Measurements from ENCODE around the gene ZNF492.
"Not testable (repeated sequence)": the region's sequence is repeated elsewhere in the genome, so short reads cannot be mapped to it uniquely, and the experiment has no call there.

The ZNF492 gene

DNA sequence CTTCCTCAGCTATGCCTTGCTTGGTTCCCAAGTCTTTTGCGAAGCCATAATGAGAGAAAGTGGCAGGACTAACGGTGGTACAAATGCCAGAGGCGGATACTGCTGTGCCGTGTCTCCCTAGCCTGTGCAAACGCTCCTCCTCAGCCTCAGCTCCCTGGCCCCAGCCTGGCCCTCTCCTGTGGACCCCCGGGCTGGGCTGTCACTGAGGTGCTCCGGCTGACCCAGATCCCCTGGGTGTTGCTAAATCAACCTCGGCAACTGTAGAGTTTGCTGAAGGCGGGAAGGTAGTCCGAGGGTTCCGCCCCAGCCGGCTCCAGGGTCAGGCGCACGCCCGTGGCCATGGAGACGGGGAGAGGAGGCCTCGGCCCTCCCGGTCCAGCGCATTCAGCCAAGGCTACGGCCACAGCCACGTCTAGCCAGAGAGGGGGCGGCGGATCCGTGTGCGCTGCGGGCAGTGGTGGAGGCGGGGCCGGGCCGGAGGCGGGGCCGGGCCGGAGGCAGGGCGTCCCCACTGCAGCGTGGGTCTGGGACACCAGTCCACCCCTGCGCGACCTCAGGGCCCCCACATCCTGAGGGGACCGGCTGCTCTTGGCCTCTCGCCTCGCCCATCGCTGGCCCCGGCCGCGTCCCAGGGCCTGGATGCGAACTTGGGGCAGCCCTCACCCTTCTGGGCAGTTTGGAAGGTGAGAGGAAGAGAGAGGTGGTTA is 16.4 kb upstream of the ZNF492 start:
- no peak for DNase-seq

- no peak for DNase-seq
Measured at GRCh38 chr19:22619371-22619770, 14.8 kb upstream of the ZNF492 start.

DNA sequence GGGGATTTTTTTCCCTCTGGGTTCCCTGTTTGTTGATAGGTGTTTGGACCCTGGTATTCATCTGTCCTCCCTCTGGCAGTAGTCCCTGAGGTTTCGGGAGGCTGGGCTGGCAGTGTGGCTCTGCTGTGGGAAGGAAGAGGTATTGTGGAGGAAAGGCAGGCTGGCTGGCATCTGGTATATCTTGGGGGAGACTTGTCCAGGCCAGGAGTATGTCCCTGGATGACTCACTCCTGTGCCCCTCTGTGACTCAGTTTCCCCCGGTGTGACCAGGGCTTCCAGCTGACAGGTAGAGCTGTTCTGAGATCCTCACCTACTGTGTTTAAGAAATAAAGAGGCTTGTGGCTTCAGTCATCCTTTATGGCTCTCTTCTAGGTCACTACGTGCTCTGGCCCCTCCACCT is 14.2 kb upstream of the ZNF492 start:
- DNase-seq: no peak

GRCh38 chr19:22620401-22620800 is 13.7 kb upstream of the ZNF492 start:
- no peak for DNase-seq

DNA sequence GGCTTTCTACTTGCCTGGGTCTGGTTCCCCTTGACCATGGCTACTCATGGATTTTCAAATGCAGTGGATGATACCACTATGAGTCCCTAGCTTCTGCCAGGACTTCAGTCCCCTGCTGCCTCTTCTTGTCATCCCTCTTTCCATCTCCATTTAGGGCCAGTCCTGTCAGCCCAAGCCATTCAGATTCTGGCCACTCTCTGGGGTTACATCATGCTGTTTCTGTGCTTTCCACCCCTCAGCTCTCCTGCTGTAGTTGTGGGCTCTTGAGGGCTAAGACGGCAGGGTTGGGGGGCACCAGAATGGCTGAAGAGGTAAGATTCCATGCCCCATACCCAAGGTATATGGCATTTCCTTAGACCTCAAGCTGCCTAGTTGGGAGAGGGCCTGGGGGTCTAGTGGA is 13.2 kb upstream of the ZNF492 start:
- no peak for DNase-seq

- no peak for DNase-seq
Measured at GRCh38 chr19:22622020-22622419, 12.1 kb upstream of the ZNF492 start.

DNA sequence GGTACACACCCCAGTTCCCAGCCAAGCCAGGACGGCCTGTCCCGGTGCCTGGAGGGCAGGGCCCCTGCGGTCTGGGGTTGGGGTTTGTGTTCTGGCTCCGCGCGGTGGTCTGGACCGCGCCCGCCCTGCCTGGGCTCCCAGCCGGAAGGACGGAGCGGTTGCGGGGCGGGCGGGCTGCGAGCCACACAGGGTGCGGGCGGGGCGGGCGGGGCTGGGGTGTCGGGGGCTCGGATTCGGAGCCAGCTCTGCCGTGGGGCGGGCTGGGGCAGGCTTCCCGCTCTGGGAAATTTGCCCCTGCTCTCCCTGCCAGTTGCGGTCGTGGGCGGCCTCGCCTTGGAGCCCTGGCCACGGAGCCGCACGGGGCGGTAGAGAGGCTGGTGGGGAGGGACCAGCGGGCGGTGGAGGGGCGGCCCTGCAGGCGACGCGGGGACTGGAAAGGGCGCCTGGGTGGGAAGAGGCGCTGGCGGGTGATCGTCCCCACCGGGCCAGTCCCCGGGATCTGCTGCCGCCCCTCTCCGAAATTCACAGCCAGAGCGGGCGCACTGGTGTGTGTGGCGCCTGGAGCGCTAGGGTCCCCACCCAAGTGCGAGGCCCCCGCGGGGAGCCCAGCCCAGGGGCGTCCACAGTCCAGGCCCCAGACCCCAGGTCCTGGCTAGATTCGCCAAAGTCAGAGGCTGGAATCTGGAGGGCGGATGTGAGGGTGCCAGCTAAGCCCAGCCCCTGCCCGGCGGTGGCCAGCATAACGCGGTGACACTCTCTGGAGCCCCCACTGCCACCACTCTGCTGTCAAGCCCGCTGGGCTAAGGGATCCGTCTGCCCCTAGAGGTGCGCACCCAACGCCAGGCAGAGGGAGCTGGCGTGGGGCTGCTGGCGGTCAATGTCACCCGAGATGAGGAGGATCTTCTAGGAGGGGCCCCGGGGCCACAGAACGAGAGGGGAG is 11.0 kb upstream of the ZNF492 start:
- no peak for DNase-seq

DNA sequence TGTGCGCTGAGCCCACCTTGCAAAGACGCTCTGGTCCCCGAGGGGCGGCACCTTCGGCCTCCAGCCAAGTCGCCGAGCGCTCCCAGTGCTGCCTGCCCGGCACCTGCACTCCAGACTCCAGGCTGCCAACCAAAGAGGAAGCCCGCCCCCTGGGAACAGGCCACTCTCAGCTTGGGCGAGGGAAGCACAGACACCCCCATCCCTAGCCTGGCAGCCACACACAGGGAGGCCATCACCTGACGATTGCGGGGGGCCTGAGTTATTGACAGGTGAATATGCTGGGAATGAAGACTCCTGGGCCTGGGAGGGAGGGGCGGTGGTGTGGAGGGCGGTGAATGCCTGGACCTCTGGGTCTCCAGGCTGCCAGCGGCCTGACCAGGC is 10.3 kb upstream of the ZNF492 start:
- no peak for DNase-seq

- no peak for DNase-seq
Measured at GRCh38 chr19:22625266-22626035, 8.7 kb upstream of the ZNF492 start.

DNA sequence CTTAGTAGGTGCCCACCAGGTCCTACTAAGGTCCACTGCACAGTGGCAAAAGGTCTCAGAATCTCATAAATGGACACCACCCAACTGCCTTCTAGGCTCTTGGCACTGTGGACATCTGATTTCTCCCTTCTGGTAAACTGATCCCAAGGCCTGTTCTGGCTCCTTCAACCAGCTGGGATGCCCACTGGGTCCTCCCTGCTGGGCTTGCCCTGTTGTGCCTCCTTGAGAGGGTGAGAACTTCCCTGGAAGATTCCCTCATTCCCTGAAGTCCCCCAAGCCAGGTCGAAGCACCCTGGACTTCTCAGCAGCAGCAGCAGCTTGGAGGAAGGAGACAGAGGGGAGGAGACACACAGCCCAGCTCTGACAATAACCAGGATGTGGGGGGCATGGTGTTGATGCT is 6.6 kb upstream of the ZNF492 start:
- DNase-seq: no peak

- no peak for DNase-seq
Measured at GRCh38 chr19:22628401-22628800, 5.7 kb upstream of the ZNF492 start.

DNA sequence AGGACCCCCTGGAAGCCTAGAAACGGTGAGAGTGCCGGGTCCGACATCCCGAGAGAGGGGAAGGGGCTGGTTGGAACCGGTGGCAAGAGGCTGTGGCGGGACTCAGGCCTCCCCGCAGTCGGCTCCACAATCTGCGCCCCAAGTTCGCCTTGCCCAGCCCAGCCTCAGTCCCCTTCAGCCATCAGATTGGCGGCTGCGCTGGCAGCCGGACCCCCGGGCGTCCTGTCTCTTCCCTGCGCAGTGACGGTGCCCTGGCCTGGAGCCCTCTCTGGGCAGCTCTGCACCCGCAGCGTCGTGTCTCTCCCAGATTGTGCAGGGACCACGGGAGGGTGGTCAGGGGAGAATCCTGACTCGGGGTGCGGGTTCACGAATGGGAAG is 315 bp downstream of the ZNF492 start:
- DNase-seq: no peak

DNA sequence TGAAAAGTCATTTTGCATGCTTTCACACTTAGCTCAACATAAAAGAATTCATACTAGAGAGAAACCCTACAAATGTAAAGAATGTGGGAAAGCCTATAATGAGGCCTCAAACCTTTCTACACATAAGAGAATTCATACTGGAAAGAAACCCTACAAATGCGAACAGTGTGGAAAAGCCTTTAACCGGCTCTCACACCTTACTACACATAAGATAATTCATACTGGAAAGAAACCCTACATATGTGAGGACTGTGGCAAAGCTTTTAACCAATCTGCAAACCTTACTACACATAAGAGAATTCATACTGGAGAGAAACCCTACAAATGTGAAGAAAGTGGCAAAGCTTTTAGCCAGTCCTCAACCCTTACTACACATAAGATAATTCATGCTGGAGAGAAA is 51.4 kb downstream of the ZNF492 start:
- DNase-seq: not testable (repeated sequence)

DNA sequence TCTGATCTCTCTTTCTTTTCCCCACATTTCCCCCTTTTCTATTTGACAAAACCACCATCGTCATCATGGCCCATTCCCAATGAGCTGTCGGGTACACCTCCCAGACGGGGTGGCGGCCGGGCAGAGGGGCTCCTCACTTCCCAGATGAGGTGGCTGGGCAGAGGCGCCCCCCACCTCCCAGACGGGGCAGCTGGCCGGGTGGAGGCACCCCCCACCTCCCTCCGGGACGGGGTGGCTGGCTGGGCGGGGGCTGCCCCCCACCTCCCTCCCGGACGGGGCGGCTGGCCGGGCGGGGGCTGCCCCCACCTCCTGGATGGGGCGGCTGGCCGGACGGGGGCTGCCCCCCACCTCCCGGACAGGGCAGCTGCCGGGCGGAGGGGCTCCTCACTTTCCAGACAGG is 68.5 kb downstream of the ZNF492 start:
- not testable (repeated sequence) for DNase-seq

GRCh38 chr19:22703096-22703495 is 69.0 kb downstream of the ZNF492 start:
- not testable (repeated sequence) for DNase-seq

DNA sequence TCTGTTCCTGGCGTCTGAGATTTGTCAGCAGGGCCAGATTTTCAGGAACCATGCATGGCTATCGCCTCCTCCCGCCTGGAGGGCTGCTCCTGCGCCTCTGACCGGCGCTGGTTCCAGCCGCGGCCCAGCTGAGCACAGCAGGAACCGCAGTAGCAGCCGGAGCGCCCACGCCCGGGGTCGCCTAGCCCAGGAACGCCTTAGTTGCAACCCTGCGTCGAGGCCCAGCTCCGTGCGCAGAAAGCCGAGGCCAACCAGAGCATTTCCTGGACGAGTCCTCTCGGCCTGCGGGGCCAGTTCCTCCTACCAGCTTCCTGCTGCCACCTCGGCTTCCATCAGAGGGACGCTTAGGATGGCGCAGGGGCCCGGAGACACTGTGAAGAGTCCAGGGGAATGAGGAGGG is 74.9 kb downstream of the ZNF492 start:
- DNase-seq: no peak

Measured in T-helper 1 cell (primary cell).